ENCODE results near the gene ANKS3.
"Not testable (repeated sequence)": the region's sequence is repeated elsewhere in the genome, so short reads cannot be mapped to it uniquely, and the experiment has no call there.

The ANKS3 gene

DNA sequence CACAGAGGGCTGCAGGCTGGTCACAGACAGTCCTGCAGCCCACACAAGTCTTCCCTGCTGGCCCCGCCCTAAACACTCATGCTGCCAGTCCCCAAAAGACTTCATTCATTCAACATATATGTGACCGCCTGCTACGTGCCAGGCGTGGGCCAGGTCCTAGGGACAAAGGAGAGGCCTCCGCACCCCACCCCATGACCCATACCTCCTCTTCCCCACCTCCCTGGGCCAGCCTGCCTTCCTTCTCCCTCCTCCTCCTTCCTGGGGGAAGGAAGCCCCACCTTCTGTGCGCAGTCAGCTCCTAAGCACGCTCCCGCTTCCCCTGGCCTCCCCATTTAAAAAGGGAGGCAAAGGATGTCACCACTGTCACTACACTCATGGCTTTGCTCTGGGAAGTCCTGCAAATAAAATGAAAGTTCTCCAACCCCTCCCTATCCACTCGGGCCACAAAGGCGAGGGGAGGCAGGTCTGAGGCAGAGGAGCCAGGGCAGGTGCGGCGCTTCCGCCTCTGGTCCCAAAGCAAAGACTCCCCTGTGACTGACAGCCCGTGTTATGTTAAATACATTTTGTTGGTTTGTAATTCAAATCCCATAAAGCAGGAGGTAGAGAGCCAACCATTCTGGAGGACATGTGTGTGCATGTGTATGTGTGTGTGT lies 9.3 kb upstream of the ANKS3 start:
- Histone ChIP-seq H3K4me1 (peaks cover 20 to 52% (median 37%) of the 10 kb centered on the region in 10 experiments), H3K27ac (no peak overlapping the region), H3K9me3 (replicated peaks in 1 of 11) (no peaks in the 10 kb centered on the region), H3K9ac (peak overlapping the region in 3 of 11 experiments; percentile 3 to 29 (median 24); a peak in 1 of 22 replicates), H4K20me1 (peaks cover 0 to 25% (median 20%) of the 10 kb centered on the region in 11 experiments; a peak in 14 of 22 replicates), H3K4me3 (peak overlapping the region in 2 of 10 experiments; percentile 12 to 15; a peak in 3 of 20 replicates), H3K4me2 (peak overlapping the region; percentile 38 to 75 (median 60)), H3K36me3 (no peaks in the 10 kb centered on the region), H3K27me3 (no peaks in the 10 kb centered on the region)
- TF ChIP-seq Cebpa-rat (IDR thresholded peaks at IDR 0.05), result no peak

DNA sequence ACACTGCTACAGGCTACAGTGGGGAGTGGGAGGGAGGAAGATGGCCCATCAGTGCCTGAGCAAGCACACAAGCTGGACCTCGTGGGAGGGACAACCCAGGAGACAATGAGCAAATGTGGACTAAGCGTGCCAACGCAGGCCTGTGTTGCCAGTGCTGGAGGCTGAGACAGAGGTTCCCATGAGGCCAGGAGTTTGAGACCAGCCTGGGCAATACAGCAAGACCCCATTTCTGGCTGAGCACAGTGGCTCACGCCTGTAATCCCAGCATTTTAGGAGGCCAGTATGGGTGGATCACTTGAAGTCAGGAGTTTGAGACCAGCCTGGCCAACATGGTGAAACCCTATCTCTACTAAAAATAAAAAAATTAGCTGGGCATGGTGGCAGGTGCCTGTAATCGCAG lies 4.3 kb upstream of the ANKS3 start:
- peak overlapping the region in 1 of 11 experiments; percentile 7; a peak in 1 of 22 replicates for H3K4me2 ChIP-seq
- not testable (repeated sequence) for H3K4me3 ChIP-seq; H3K9ac ChIP-seq; H3K27me3 ChIP-seq; H3K36me3 ChIP-seq; H3K9me3 ChIP-seq (replicated peaks in 1 of 11); H4K20me1 ChIP-seq; H3K27ac ChIP-seq
- H3K4me1 ChIP-seq, result peaks cover 10 to 35% (median 22%) of the 10 kb centered on the region in 10 experiments

DNA sequence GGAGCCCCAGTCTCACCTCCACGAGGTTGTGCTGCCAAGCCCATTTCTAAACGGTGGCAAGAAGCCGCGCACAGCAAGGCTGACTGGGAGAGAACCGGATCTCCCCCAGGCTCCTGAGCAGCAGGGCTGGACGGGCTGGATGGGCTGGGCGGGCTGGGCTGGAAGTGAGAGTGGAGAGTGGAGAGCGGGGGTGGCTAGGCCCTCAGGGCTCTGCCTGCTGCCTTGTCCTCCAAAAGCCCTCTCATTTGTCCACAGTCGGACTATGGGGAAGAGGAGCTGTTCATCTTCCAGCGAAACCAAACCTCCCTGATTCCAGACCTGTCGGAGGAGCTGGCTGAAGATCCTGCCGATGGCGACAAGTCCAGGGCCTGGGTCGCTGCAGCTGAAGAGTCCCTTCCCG lies 3.5 kb upstream of the ANKS3 start:
- TF ChIP-seq Cebpa-rat (IDR thresholded peaks at IDR 0.05), result no peak
- no peak overlapping the region for H3K4me2 ChIP-seq
- H3K27me3 ChIP-seq, result no peaks in the 10 kb centered on the region
- no peaks in the 10 kb centered on the region for H3K36me3 ChIP-seq
- H3K27ac ChIP-seq, result no peak overlapping the region
- no peak overlapping the region for H3K9ac ChIP-seq
- H4K20me1 ChIP-seq, result no peaks in the 10 kb centered on the region; a peak in 1 of 22 replicates
- no peaks in the 10 kb centered on the region for H3K9me3 ChIP-seq (replicated peaks in 1 of 11)
- H3K4me3 ChIP-seq, result no peak overlapping the region
- peaks cover 11 to 33% (median 20%) of the 10 kb centered on the region in 10 experiments for H3K4me1 ChIP-seq

DNA sequence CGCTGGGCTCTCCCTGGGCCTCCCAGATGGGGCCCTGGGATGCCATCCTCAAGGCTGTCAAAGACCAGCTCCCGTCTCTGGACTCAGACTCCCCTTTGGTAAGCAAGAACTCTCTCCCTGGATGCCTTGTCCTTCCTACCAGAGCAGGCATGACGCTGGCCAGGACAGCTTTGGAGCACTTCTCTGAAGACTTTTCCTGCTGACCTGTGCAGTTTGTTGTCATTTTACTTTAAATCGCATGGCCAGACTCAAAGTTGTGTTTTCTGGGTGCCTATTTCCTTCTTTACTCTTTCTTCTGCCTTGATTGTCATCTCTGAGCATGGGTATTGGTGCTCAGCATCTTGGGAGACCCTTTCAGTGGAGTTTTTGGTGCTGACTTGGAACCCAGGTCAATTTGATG lies 2.5 kb upstream of the ANKS3 start:
- Histone ChIP-seq H3K9me3 (replicated peaks in 1 of 11) (no peaks in the 10 kb centered on the region), H3K36me3 (peaks cover 0 to 6% (median 0%) of the 10 kb centered on the region in 11 experiments; a peak in 1 of 22 replicates), H3K4me1 (peaks cover 11 to 33% (median 20%) of the 10 kb centered on the region in 10 experiments), H3K9ac (no peak overlapping the region), H3K27me3 (no peaks in the 10 kb centered on the region), H4K20me1 (no peaks in the 10 kb centered on the region; a peak in 1 of 22 replicates), H3K4me2 (peak overlapping the region in 1 of 11 experiments; percentile 28; a peak in 1 of 22 replicates), H3K27ac (no peak overlapping the region), H3K4me3 (no peak overlapping the region)
- TF ChIP-seq Cebpa-rat (IDR thresholded peaks at IDR 0.05), result no peak

DNA sequence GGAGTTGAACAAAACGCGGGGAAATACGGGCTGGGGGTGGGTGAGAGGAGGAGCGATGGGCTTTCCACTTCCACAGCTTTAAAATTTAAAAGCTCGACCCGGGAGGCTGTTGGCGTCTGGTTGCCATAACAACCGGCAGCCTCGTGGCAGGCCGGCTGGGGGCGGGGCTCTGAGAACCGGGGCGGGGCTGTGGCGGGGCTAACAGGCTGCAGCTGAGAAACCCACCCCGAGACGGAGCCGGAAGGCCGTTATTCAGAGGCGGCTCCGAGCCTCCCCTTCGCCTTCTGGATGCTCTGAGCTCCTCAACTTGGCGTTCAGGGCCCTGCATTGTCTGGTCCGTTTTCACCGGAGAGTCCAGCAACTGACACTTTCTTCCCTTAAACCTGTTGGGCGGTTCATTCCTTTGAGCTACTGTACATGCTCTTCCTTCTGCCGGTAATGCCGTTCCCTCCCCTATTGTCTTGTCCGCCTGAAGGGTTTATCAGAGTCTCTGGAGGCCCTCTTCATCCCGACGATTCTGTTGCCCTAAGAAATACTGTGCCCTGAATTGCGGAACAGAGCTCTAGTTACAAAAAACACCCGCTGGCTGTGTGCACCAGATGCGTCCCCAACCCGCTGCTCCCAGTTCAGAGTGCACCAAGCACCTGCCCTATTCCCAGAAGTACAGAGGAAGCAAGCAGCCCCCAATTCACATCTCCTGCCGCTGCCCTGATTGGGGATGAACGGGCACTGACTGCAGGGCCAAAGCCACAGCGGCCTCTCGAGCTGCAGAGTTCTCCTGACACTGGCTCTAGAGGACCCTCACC lies 862 bp upstream of the ANKS3 start:
- peak overlapping the region; percentile 79 to 98 (median 88) for H3K4me3 ChIP-seq

DNA sequence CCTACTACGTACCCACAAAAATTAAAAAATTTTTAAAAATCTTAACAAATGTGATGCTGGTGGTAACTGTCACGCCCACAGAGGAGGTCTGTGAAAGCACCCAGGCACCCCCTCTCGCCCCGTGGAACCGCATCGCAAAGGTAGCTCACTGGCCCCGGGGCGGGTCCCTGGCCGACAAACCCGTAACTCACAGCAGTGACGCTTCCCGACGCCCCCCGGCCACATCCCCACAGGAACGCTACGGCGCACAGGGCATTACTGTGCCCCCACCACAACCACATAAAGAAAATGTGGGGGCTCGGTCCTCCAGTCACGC lies 366 bp downstream of the ANKS3 start:
- Histone ChIP-seq H3K4me3 (peak overlapping the region; percentile 79 to 98 (median 88)), H3K4me1 (peaks cover 11 to 32% (median 20%) of the 10 kb centered on the region in 10 experiments), H3K27ac (peak overlapping the region in 10 of 11 experiments; percentile 55 to 83 (median 71); a peak in 21 of 22 replicates), H3K9me3 (replicated peaks in 1 of 11) (no peaks in the 10 kb centered on the region), H3K4me2 (peak overlapping the region; percentile 86 to 100 (median 97)), H3K36me3 (peaks cover 7 to 33% (median 22%) of the 10 kb centered on the region in 11 experiments; a peak in 18 of 22 replicates), H3K27me3 (no peaks in the 10 kb centered on the region), H4K20me1 (peaks cover 0 to 11% (median 0%) of the 10 kb centered on the region in 11 experiments; a peak in 3 of 22 replicates), H3K9ac (peak overlapping the region; percentile 73 to 88 (median 83))
- no peak for TF ChIP-seq Cebpa-rat (IDR thresholded peaks at IDR 0.05)

More for the DNA sequence above, 862 bp upstream of the ANKS3 start:
- Histone ChIP-seq H3K9ac (peak overlapping the region; percentile 73 to 88 (median 83)), H3K9me3 (replicated peaks in 1 of 11) (no peaks in the 10 kb centered on the region), H3K27me3 (no peaks in the 10 kb centered on the region), H3K4me1 (peaks cover 11 to 33% (median 20%) of the 10 kb centered on the region in 10 experiments), H3K36me3 (peaks cover 3 to 21% (median 11%) of the 10 kb centered on the region in 11 experiments; a peak in 17 of 22 replicates), H4K20me1 (peaks cover 0 to 7% (median 0%) of the 10 kb centered on the region in 11 experiments; a peak in 2 of 22 replicates), H3K27ac (peak overlapping the region in 10 of 11 experiments; percentile 42 to 85 (median 72); a peak in 20 of 22 replicates), H3K4me2 (peak overlapping the region; percentile 85 to 100 (median 97))
- no peak for TF ChIP-seq Cebpa-rat (IDR thresholded peaks at IDR 0.05)

DNA sequence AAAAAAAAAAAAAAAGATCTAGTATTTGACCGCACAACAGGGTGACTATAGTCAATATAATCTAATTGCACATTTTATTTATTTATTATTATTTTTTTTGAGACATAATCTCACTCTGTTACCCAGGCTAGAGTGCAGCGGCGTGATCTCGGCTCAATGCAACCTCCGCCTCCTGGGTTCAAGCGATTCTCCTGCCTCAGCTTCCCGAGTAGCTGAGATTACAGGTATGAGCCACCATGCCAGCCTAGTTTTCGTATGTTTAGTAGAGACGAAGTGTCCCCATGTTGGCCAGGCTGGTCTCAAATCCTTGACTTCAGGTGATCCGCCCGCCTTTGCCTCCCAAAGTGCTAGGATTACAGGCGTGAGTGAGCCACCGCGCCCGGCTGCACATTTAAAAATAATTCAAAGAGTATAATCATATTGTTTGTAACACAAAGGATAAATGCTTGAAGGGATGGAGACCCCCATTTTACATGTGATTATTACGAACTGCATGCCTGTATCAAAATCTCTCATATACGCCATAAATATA lies 794 bp downstream of the ANKS3 start:
- Histone ChIP-seq H3K4me2 (peak overlapping the region; percentile 86 to 100 (median 97)), H3K9ac (peak overlapping the region; percentile 73 to 88 (median 83)), H3K36me3 (peaks cover 7 to 37% (median 26%) of the 10 kb centered on the region in 11 experiments; a peak in 18 of 22 replicates)

DNA sequence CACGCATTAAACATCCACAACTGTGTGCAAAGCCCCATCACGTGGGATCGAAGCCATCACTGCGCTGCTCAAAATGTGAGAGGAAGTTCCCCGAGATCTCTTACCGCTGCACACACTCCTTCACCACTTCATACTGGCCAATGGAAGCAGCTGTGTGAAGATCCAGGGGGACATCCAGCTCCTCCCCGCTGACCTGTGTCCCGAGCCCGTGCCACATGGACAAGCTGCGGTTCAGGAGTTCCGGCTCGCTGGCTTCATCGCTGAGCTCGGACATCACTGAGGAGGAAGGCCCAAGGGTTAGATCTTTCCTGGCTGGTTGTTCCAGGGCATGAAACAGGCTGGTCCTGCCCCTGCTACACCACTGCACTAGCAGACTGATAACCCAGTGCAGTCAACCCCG lies 4.2 kb downstream of the ANKS3 start:
- Histone ChIP-seq H3K4me1 (peaks cover 6 to 18% (median 9%) of the 10 kb centered on the region in 10 experiments; a peak in 19 of 20 replicates), H3K36me3 (peaks cover 28 to 66% (median 45%) of the 10 kb centered on the region in 11 experiments), H4K20me1 (peaks cover 0 to 27% (median 0%) of the 10 kb centered on the region in 11 experiments; a peak in 5 of 22 replicates), H3K4me2 (no peak overlapping the region), H3K9ac (no peak overlapping the region), H3K27ac (no peak overlapping the region), H3K9me3 (replicated peaks in 1 of 11) (no peaks in the 10 kb centered on the region), H3K27me3 (no peaks in the 10 kb centered on the region), H3K4me3 (no peak overlapping the region)
- TF ChIP-seq Cebpa-rat (IDR thresholded peaks at IDR 0.05), result no peak

More for the DNA sequence above, 794 bp downstream of the ANKS3 start:
- Histone ChIP-seq H3K4me3 (peak overlapping the region; percentile 79 to 98 (median 88)), H3K9me3 (replicated peaks in 1 of 11) (no peaks in the 10 kb centered on the region), H3K27me3 (no peaks in the 10 kb centered on the region), H3K4me1 (peaks cover 11 to 28% (median 20%) of the 10 kb centered on the region in 10 experiments), H4K20me1 (peaks cover 0 to 11% (median 0%) of the 10 kb centered on the region in 11 experiments; a peak in 4 of 22 replicates), H3K27ac (peak overlapping the region in 8 of 11 experiments; percentile 55 to 83 (median 74); a peak in 12 of 22 replicates)
- TF ChIP-seq Cebpa-rat (IDR thresholded peaks at IDR 0.05), result no peak

Data from BLaER1 treated with 17β-estradiol and CSF1 and Interleukin-3, amounts not matched to agents 10 nM and 100 nM (cell line).